Ishikawa (cell line): Measurements from ENCODE around the gene NCKAP5L.
A peak's percentile ranks its signal among the peaks of the same experiment; 100 is the strongest.

ENCODE experiments used
- CEBPB ChIP-seq: IDR thresholded peaks from 2 replicates; pipeline ENCODE4 v1.6.1; 2012
- CREB1 ChIP-seq: IDR thresholded peaks from 2 replicates; pipeline ENCODE4 v1.6.1; 2012; ENCODE audit warnings: low read depth
- EGR1 ChIP-seq: IDR thresholded peaks from 2 replicates; pipeline ENCODE4 v1.6.1; 2012
- EP300 ChIP-seq: IDR thresholded peaks from 2 replicates; pipeline ENCODE4 v1.6.1; 2012; ENCODE audit warnings: borderline replicate concordance
- FOXM1 ChIP-seq: IDR thresholded peaks from 2 replicates; pipeline ENCODE4 v1.6.1; 2012; ENCODE audit warnings: low read depth, borderline replicate concordance
- NFIC ChIP-seq: IDR thresholded peaks from 2 replicates; pipeline ENCODE4 v1.6.1; 2012
- RAD21 ChIP-seq: IDR thresholded peaks from 2 replicates; pipeline ENCODE4 v1.6.1; 2012; ENCODE audit warnings: low read depth
- TAF1 ChIP-seq: IDR thresholded peaks from 2 replicates; pipeline ENCODE4 v1.6.1; 2012; ENCODE audit warnings: low read depth, mild to moderate bottlenecking
- TCF12 ChIP-seq: IDR thresholded peaks from 2 replicates; pipeline ENCODE4 v1.6.1; 2012; ENCODE audit warnings: low read depth
- TEAD4 ChIP-seq: IDR thresholded peaks from 2 replicates; pipeline ENCODE4 v1.6.1; 2012
- YY1 ChIP-seq: IDR thresholded peaks from 2 replicates; pipeline ENCODE4 v1.6.1; 2012; ENCODE audit warnings: low read depth
- ZBTB7A ChIP-seq: IDR thresholded peaks from 2 replicates; pipeline ENCODE4 v1.6.1; 2012; ENCODE audit warnings: low read depth
- TF ChIP-seq, protein P1 (sequence below): IDR thresholded peaks from 2 replicates; pipeline ENCODE4 v1.6.1; 2012
- TF ChIP-seq, protein P2 (sequence below): IDR thresholded peaks from 2 replicates; pipeline ENCODE4 v1.6.1; 2012; ENCODE audit warnings: low read depth, mild to moderate bottlenecking
- TF ChIP-seq, protein P3 (sequence below): IDR thresholded peaks from 2 replicates; pipeline ENCODE4 v1.6.1; 2012

NCKAP5L gene

DNA sequence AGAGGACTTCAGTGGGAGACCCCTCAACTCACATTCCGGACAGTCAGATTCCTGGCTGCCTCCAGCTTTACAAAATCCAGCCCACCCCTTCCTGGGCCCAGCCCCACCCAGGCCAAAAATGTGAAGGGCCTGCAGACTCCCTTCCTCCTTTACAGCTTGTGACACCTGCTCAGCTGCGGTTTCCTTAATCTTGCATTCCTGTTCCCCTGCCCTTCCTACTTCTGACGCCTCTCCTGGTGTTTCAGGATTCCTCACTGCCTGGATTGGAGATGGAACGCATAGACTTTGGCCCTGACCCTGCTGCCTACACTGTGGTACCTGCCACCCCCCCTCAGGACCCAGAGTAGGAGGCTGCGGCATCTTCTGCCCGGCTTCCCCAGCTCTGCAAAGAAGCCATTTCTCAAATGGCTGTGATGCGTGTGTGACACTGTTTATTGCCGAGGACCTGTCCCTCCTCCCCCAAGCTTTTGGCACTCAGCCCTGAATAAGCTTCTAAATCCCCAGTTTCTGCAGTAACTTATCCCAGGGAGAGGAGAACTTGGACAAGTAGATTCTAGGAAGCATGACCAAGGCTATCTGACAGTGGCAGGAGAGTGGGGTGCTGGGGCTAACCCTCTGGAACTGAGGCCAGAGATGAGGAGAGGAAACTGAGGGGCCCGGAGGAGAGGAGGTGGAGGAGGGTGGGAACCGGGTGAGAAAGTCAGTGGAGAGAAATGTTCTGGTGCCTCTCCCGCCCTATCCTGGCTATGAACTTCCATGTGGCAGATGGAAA is 39.5 kb upstream of the NCKAP5L start:
- no peak for TF ChIP-seq RAD21
- TF ChIP-seq, protein P1, sequence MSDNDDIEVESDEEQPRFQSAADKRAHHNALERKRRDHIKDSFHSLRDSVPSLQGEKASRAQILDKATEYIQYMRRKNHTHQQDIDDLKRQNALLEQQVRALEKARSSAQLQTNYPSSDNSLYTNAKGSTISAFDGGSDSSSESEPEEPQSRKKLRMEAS, result no peak
- TF ChIP-seq, protein P2, sequence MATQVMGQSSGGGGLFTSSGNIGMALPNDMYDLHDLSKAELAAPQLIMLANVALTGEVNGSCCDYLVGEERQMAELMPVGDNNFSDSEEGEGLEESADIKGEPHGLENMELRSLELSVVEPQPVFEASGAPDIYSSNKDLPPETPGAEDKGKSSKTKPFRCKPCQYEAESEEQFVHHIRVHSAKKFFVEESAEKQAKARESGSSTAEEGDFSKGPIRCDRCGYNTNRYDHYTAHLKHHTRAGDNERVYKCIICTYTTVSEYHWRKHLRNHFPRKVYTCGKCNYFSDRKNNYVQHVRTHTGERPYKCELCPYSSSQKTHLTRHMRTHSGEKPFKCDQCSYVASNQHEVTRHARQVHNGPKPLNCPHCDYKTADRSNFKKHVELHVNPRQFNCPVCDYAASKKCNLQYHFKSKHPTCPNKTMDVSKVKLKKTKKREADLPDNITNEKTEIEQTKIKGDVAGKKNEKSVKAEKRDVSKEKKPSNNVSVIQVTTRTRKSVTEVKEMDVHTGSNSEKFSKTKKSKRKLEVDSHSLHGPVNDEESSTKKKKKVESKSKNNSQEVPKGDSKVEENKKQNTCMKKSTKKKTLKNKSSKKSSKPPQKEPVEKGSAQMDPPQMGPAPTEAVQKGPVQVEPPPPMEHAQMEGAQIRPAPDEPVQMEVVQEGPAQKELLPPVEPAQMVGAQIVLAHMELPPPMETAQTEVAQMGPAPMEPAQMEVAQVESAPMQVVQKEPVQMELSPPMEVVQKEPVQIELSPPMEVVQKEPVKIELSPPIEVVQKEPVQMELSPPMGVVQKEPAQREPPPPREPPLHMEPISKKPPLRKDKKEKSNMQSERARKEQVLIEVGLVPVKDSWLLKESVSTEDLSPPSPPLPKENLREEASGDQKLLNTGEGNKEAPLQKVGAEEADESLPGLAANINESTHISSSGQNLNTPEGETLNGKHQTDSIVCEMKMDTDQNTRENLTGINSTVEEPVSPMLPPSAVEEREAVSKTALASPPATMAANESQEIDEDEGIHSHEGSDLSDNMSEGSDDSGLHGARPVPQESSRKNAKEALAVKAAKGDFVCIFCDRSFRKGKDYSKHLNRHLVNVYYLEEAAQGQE, result no peak
- TF ChIP-seq TAF1, result no peak
- no peak for TF ChIP-seq YY1
- TF ChIP-seq, protein P3, sequence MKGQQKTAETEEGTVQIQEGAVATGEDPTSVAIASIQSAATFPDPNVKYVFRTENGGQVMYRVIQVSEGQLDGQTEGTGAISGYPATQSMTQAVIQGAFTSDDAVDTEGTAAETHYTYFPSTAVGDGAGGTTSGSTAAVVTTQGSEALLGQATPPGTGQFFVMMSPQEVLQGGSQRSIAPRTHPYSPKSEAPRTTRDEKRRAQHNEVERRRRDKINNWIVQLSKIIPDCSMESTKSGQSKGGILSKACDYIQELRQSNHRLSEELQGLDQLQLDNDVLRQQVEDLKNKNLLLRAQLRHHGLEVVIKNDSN, result no peak
- TF ChIP-seq ZBTB7A, result no peak
- no peak for TF ChIP-seq TEAD4
- TF ChIP-seq CREB1, result no peak
- TF ChIP-seq EP300, result no peak
- TF ChIP-seq NFIC, result no peak
- no peak for TF ChIP-seq EGR1
- no peak for TF ChIP-seq TCF12
- TF ChIP-seq FOXM1, result no peak
- TF ChIP-seq CEBPB, result no peak

DNA sequence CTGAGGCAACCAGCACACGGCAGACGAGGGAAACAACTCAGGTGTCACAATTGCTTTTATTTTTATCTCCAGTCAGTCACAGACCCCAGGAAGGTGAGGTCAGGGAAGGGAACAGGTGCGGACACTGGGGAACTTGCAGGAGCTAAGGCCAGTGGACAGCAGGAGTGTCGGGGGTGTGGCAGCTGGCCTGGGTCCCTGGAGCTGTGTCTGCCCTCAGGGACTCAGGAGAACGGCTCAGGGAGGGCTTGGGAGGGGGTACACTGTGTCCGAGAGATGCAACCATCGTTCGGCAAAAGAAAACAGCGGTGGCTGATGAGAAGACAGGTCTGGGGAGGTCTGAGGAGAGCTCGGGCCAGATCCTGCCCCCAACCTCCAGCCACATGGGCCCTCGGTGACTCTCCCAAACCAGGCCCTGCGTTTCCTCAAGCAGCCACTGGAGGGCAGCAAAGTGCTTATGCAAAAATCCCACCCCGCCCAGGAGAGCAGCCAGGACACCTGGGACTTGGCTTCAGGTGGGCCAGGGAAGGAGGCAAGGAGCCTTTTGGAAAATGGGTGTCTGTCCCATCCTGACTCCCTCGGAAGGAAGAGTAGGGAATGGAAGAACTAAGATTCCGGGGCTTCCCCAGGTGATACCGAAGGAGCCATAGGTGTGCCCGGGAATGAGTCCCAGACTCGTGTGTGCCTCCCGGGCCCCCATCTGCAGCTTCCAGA is 38.8 kb upstream of the NCKAP5L start:
- TF ChIP-seq FOXM1, result no peak
- TF ChIP-seq CEBPB, result no peak; the same call in 1 of the 2 replicates
- TF ChIP-seq TEAD4, result no peak
- TF ChIP-seq TCF12, result no peak
- TF ChIP-seq, protein P3, result 0 out of 2 replicates have a peak, but pooled peaks have one; percentile 23
- TF ChIP-seq, protein P1, result peak; percentile 66; the same call in 1 of the 2 replicates
- no peak for TF ChIP-seq EP300
- TF ChIP-seq, protein P2, result no peak
- no peak for TF ChIP-seq CREB1
- peak; percentile 99 for TF ChIP-seq RAD21
- TF ChIP-seq NFIC, result no peak
- peak; percentile 79; the same call in 1 of the 2 replicates for TF ChIP-seq ZBTB7A
- TF ChIP-seq TAF1, result no peak
- no peak for TF ChIP-seq YY1
- TF ChIP-seq EGR1, result no peak

DNA sequence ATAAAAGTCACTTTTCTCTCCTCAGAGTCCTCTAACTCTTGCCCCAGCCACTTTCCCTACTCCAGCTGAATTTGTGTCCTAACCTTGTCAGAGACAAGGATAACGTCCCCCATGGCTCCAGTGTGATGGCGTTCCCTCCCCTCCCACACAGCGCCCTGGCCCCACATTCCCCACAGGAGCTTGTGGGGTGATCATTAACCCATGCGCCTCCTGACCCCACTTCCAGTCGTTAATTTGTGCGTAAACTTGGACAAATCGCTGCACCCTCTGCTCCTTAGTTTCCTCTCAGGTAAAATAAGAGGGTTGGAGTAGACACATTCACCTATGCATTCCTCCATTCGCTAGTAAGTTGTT is 37.5 kb upstream of the NCKAP5L start:
- no peak for TF ChIP-seq NFIC

DNA sequence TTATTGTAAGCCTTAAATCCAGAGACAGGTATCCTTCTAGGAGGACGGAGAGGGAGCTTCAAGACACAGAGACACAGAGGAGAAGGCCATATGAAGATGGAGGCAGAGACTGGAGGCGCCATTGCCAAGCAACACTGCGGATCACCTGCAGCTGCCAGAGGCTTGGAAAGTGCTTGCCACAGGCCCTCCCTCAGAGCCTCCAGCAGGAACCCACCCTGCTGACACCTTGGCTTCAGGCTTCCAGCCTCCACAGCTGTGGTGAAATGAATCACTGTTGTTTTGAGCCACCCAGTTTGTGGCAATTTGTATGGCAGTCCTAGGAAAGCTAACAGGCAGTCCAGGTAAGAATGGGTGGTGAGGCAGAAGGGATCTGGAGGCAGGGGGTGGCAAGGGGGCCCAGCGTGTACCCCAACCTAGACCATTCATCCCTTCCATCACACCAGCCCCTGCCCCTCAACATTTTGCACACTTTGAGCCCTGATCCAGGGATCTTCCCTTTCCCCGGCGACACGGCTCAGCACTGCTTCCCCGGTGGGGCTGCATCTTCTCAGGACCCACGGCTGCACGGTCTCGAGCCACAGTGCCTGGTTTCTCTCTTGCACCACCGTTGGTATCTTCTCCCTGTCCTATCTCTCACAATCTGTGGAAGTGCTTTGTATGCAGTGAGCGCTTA is 37.0 kb upstream of the NCKAP5L start:
- TF ChIP-seq ZBTB7A (no peak), NFIC (no peak)
- TF ChIP-seq, protein P3, result no peak

DNA sequence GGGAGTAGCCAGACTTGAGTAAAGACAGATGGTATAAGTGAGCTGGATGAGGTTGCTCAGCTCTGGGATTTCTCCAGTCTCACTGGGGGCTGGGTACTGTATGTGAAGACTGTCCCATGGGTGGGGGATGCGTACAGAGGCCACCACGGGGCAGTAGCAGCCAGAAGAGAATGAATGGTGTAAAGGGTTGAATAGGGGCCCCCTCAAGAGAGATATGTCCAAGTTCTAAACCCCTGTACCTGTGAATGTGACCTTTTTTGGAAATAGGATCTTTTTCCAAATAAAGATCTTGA is 36.5 kb upstream of the NCKAP5L start:
- TF ChIP-seq CEBPB, result no peak
- no peak for TF ChIP-seq RAD21
- TF ChIP-seq EP300, result no peak
- TF ChIP-seq NFIC, result no peak
- TF ChIP-seq, protein P1, result no peak
- TF ChIP-seq ZBTB7A, result no peak
- TF ChIP-seq TCF12, result no peak
- TF ChIP-seq, protein P2, result no peak
- no peak for TF ChIP-seq CREB1
- TF ChIP-seq YY1, result no peak
- TF ChIP-seq TAF1, result no peak
- no peak for TF ChIP-seq EGR1
